ENCODE data around the gene VCX.
"Not testable (repeated sequence)": the region's sequence is repeated elsewhere in the genome, so short reads cannot be mapped to it uniquely, and the experiment has no call there.

VCX gene

GRCh38 chrX:7842871-7843270 lies at the start of gene VCX:
Gene VCX, plus strand, starts transcription at chrX:7843171. Its CDS starts 33 bp downstream, at chrX:7843204.
- DNase-seq (ENCODE audit: low spot score), result not testable (repeated sequence)

- no peak for DNase-seq (ENCODE audit: low spot score)
Measured at GRCh38 chrX:7798327-7798726, 44.6 kb upstream of the VCX start.

- no peak for DNase-seq (ENCODE audit: low spot score)
Measured at GRCh38 chrX:7801711-7802110, 41.3 kb upstream of the VCX start.

- no peak for DNase-seq (ENCODE audit: low spot score)
Measured at GRCh38 chrX:7815166-7815805, 27.7 kb upstream of the VCX start.

GRCh38 chrX:7828594-7828993 lies 14.4 kb upstream of the VCX start:
- DNase-seq (ENCODE audit: low spot score), result no peak

- no peak for DNase-seq (ENCODE audit: low spot score)
Measured at GRCh38 chrX:7841084-7841805, 1.7 kb upstream of the VCX start.

- no peak for DNase-seq (ENCODE audit: low spot score)
Measured at GRCh38 chrX:7852166-7852565, 9.2 kb downstream of the VCX start.

GRCh38 chrX:7872042-7872441 lies 29.1 kb downstream of the VCX start:
- no peak for DNase-seq (ENCODE audit: low spot score)

GRCh38 chrX:7876957-7877356 lies 34.0 kb downstream of the VCX start:
- no peak for DNase-seq (ENCODE audit: low spot score)

- no peak for DNase-seq (ENCODE audit: low spot score)
Measured at GRCh38 chrX:7889135-7889534, 46.2 kb downstream of the VCX start.

- DNase-seq (ENCODE audit: low spot score), result no peak
Measured at GRCh38 chrX:7889680-7890079, 46.7 kb downstream of the VCX start.

- no peak for DNase-seq (ENCODE audit: low spot score)
Measured at GRCh38 chrX:7891928-7892327, 49.0 kb downstream of the VCX start.

All from pons (tissue), 1 donor.